Umbilical cord (tissue), 2 donors: ENCODE measurements around the gene NRCAM. TPM values are rescaled to one million over a fixed set of nuclear protein-coding genes. Genes with fewer than 3 reads are reported as not detected.

Experiments used
- DNase-seq: peaks from one replicate; pipeline ENCODE4 v3.0.0-alpha.2; 2015; ENCODE audit warnings: low spot score
- total RNA-seq: library from RNA; depleted of rRNA; stranded (reverse); fragments of >200 nt; gene quantifications from one replicate; pipeline ENCODE4 v1.2.3, GENCODE V29; 2014; ENCODE audit warnings: low replicate concordance; ENCODE audit not compliant: insufficient read depth

The NRCAM gene
- total RNA-seq, 1 donor from 2014 or later: 8.9 TPM

DNA sequence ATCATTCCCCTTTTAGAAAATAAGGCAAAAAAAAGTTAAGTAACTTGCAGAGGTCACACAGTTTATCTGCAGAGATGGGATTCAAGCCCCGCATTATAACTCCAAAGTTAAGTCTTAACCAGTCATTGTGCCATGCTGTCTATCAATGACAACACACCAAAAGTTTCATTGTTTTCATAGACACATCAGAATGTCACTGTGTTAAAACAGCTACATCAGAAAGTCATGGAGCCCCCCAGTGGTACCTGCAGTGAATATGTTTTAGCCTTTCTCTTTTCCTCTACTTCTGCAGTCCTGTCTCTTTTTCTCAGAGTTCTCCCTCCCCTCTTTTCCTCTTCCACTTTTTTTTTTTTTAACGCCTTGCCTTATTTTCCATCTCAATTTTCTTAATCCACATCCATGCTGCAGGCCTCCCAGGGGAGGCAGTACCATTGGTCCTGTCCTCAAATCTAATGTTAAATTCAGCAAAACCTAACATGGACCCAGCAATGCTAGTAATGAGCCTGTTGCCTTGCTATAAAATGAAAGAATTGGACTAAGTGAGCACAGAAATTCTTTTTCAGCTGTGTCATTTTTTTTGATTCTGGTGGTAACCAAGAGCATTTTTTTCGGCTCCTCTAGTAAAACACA lies 3.8 kb upstream of the NRCAM start:
- DNase-seq: peak; percentile 25

DNA sequence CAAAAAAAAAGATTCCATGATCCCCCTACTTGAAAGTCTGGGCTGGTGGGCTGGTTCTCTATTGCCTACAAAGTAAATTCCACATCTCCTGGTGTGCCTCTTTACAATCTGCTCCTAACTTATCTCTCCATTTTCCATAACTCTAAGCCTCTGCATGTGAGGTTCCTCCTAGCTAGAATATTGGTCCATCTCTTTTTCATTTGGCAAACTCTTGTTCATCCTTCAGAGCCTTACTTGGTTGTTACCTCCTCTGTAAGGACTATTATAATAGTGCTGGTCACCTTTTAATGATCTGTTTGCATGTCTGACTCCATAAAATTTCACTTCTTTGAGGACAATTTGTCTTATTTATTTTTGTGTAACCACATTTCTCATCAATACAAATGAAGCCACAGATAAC lies 1.6 kb upstream of the NRCAM start:
- DNase-seq: no peak

DNA sequence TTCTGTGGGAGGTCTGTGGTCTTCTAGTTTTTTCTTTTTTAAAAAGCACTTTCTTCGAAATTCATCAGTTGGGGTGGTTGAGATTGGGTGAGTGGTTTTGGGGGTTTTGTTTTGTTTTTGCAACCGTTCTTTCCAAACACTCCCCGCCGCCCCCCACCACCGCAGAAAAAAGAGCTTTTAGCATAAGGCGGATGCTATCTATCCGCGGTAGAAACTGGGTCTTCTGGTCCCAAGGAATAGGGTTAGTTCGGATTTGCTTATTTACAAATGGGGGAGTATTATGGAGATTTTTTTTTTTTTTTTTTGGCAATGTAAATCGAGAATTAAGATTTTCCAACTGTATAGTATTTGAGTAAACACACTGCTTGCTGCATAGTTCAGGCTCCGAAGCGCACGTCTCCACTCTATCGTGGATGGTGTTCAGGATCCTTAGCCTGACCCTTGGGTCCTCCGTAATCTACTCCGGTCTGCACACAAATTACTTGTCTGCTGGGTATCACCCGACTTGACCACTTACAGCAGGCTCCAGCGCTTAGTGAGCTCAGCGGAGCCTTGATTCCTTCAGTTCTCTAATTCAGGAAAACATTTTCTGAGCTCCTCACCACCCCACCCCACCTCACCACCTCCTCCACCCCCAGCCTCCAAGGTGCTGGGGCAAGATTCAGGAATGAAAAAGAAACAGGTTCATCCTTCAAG lies 757 bp upstream of the NRCAM start:
- no peak for DNase-seq

GRCh38 chr7:108455551-108455997 lies 662 bp downstream of the NRCAM start:
- DNase-seq: peak; percentile 12

- peak; percentile 10 for DNase-seq
These were observed 1.3 kb downstream of the NRCAM start for GRCh38 chr7:108454674-108455550.

GRCh38 chr7:108454317-108454673 lies 1.9 kb downstream of the NRCAM start:
- no peak for DNase-seq

- no peak for DNase-seq
These were observed 2.9 kb downstream of the NRCAM start for GRCh38 chr7:108453320-108453719.

- DNase-seq: no peak
These were observed 3.5 kb downstream of the NRCAM start for GRCh38 chr7:108452707-108453106.

- no peak for DNase-seq
These were observed 4.9 kb downstream of the NRCAM start for GRCh38 chr7:108451296-108451848.

DNA sequence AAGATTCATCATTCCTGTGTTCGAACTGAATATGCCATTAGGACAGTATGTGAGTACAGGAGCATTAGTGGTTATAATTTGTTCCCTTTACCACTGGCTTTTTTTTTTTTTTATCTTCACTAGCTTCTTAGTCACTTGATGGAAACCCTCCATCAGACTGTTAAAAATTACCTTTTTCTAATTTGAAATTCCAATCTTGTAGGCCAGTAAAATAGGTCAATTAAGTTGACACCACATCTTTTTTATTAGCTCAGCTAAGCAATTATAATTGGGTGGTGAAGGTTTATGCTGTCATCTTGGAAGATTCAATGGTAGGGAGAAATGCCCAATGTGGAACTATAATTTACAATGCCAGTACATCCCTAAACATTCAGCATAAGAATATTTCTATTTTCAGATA lies 6.1 kb downstream of the NRCAM start:
- no peak for DNase-seq

DNA sequence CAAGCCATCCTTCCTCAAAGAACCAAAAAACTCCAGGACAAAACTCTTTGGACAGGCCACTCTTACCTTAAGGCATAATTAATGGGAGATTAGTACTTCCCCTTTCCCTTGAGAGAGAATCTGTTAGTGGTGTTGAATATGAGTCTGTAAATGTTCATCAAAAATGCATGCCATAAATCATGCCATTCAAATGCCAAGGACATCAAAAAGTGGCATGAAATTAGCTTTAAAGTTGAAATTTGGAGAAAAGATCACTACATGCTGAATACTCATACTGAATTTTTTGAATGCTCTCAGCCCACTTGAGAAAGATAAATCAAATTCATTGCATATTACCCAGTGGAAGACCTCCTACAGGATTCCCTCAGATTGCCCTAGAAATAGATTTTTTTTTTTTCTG lies 6.7 kb downstream of the NRCAM start:
- DNase-seq: no peak

GRCh38 chr7:108448584-108449505 lies 7.4 kb downstream of the NRCAM start:
- DNase-seq: no peak

- DNase-seq: no peak
These were observed 14.1 kb downstream of the NRCAM start for GRCh38 chr7:108442039-108442568.

GRCh38 chr7:108441392-108441955 lies 14.8 kb downstream of the NRCAM start:
- DNase-seq: no peak

- no peak for DNase-seq
These were observed 15.6 kb downstream of the NRCAM start for GRCh38 chr7:108440613-108441012.

DNA sequence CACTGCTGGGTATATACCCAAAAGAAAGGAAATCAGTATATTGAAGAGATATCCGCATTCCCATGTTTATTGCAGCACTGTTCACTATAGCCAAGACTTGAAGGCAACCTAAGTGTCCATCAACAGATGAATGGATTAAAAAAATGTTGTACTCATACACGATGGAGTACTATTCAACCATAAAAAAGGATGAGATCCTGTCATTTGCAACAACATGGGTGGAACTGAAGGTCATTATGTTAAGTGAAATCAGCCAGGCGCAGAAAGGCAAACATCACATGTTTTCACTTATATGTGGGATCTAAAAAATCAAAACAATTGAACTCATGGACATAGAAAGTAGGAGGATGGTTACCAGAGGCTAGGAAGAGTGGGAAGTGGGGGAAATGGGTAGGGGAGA lies 19.3 kb downstream of the NRCAM start:
- DNase-seq: no peak

GRCh38 chr7:108434010-108434409 lies 22.2 kb downstream of the NRCAM start:
- no peak for DNase-seq

DNA sequence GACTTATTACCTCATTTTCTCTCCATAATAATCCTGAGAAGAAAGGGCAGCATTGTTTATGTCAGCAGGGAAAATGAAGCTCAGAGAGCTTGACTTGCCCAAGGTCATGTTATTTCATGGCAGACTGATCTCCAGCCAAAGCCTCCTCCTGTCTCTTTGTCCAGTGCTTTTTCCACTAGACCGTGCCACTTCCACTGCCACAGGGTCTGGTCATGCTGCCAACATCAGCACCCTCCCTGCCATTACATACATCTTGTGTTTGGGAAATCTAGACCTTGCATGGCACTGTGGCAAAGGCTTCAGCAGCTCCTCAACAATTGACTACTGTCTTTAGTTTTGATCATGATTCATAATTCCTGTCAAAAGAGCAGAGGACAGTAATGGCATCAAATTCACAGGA lies 25.1 kb downstream of the NRCAM start:
- DNase-seq: no peak

DNA sequence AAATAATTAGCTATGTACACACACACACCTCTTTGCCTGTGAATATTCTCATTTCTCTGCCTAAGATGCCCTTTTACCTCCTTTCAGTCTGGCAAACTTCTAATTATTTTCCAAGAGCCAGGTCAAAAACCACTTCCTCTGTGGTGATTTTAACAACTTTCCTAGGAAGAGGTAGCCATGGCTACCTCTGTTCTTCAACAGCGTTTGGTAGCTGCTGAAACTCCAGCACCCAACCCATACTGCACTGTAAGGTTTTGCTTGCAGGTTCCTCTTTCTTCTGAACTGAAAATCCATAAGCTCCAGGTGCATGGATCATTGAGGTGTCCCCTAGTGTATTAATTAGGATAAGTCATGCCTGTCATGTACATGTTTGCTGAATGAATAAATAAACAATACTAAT lies 25.6 kb downstream of the NRCAM start:
- DNase-seq: no peak

DNA sequence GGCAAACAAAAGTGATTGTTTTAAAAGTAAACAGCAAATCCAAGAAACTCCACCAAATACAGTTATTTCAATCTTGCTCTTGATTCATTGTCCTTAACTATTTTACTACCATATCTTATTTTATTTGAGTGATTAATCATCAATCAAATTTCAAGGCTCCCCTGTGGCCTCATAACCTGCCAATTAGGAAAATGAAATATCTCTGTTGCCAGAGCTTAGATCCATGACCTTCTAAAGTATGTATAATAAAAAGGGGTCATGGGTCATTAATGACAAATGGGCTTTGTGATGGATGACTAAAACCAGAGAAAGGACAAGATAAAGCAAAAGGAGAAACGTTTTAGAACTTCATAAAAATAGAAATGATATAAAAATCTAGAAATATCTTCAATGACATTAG lies 28.5 kb downstream of the NRCAM start:
- no peak for DNase-seq
